ENCODE results near the gene PRR16.
"Not testable (repeated sequence)": the region's sequence is repeated elsewhere in the genome, so short reads cannot be mapped to it uniquely, and the experiment has no call there.

Gene PRR16

GRCh38 chr5:120655828-120656435, 191.8 kb downstream of the PRR16 start:
- DNase-seq (ENCODE audit: low spot score) = peak; percentile 7

- no peak for DNase-seq (ENCODE audit: low spot score)
Observed at GRCh38 chr5:120657104-120657503, 193.0 kb downstream of the PRR16 start.

GRCh38 chr5:120677481-120677880, 213.4 kb downstream of the PRR16 start:
- DNase-seq (ENCODE audit: low spot score) = no peak

- DNase-seq (ENCODE audit: low spot score) = no peak
Observed at GRCh38 chr5:120678279-120678678, 214.2 kb downstream of the PRR16 start.

GRCh38 chr5:120682851-120683250, 218.8 kb downstream of the PRR16 start:
- DNase-seq (ENCODE audit: low spot score) = no peak

GRCh38 chr5:120683580-120683979, 219.5 kb downstream of the PRR16 start:
- no peak for DNase-seq (ENCODE audit: low spot score)

GRCh38 chr5:120684213-120684612, 220.1 kb downstream of the PRR16 start:
- DNase-seq (ENCODE audit: low spot score) = no peak

GRCh38 chr5:120684749-120685415, 220.8 kb downstream of the PRR16 start:
- DNase-seq (ENCODE audit: low spot score) = peak; percentile 12

GRCh38 chr5:120690621-120691407, 226.7 kb downstream of the PRR16 start:
- no peak for DNase-seq (ENCODE audit: low spot score)

GRCh38 chr5:120692325-120692724, 228.2 kb downstream of the PRR16 start:
- DNase-seq (ENCODE audit: low spot score) = no peak

GRCh38 chr5:120695368-120695880, 231.3 kb downstream of the PRR16 start:
- no peak for DNase-seq (ENCODE audit: low spot score)

GRCh38 chr5:120697147-120697546, 233.0 kb downstream of the PRR16 start:
- DNase-seq (ENCODE audit: low spot score) = no peak

GRCh38 chr5:120697670-120698327, 233.7 kb downstream of the PRR16 start:
- not testable (repeated sequence) for DNase-seq (ENCODE audit: low spot score)

GRCh38 chr5:120700653-120701052, 236.6 kb downstream of the PRR16 start:
- not testable (repeated sequence) for DNase-seq (ENCODE audit: low spot score)

- not testable (repeated sequence) for DNase-seq (ENCODE audit: low spot score)
Observed at GRCh38 chr5:120702817-120703538, 238.9 kb downstream of the PRR16 start.

- no peak for DNase-seq (ENCODE audit: low spot score)
Observed at GRCh38 chr5:120703918-120704587, 240.0 kb downstream of the PRR16 start.

GRCh38 chr5:120706877-120707276, 242.8 kb downstream of the PRR16 start:
- DNase-seq (ENCODE audit: low spot score) = no peak

GRCh38 chr5:120717381-120717780, 253.3 kb downstream of the PRR16 start:
- no peak for DNase-seq (ENCODE audit: low spot score)

- DNase-seq (ENCODE audit: low spot score) = no peak
Observed at GRCh38 chr5:120730214-120730613, 266.1 kb downstream of the PRR16 start.

- no peak for DNase-seq (ENCODE audit: low spot score)
Observed at GRCh38 chr5:120734033-120734432, 269.9 kb downstream of the PRR16 start.

- DNase-seq (ENCODE audit: low spot score) = no peak
Observed at GRCh38 chr5:120735076-120735475, 271.0 kb downstream of the PRR16 start.
